Astrocyte of the cerebellum (primary cell): ENCODE data around the gene UGT1A5.

ENCODE experiments used
- DNase-seq: peaks from one replicate; pipeline ENCODE4 v3.0.0-alpha.2; 2011; ENCODE audit warnings: low read depth
- H3K4me3 ChIP-seq: 2 replicates; pipeline ENCODE4 v1.5.1; 2011; ENCODE audit warnings: mild to moderate bottlenecking, low read depth, low read length, moderate library complexity
- CTCF ChIP-seq: IDR thresholded peaks from 2 replicates; pipeline ENCODE4 v1.5.1; 2012; ENCODE audit warnings: low read length, low read depth, moderate library complexity, mild to moderate bottlenecking; ENCODE audit errors: missing control alignments
- in situ Hi-C: cut with HindIII; loops from 2 replicates; pipeline ENCODE4 v1.10.0; 2017; ENCODE audit warnings: low sequenced_read_pairs

The UGT1A5 gene

GRCh38 chr2:233821196-233821595, 108.5 kb downstream of the UGT1A5 start:
- in situ Hi-C loops = no loop called here
- TF ChIP-seq CTCF = no peak
- no peak overlapping the region for H3K4me3 ChIP-seq
- no peak for DNase-seq

DNA sequence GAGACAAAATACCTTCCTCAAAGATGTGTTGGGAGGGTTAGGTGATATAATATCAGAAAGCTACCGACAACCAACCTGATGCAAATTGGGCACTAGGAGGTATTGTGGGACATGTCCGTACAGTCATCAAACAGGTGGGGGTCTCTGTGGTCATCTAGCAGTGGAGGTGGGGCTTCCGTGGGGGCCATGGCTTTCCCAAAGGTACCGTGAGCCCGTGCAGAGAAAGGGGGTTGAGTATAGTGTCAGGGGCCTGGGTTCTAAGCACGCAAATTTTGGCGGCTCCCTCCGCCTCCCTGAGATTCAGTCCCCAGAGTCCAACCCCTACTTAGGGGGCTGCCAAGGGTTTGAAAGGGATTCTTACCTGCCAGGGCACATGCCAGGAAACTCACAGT, 109.0 kb downstream of the UGT1A5 start:
- TF ChIP-seq CTCF = no peak
- DNase-seq = no peak
- in situ Hi-C loops = no loop called here
- no peak overlapping the region for H3K4me3 ChIP-seq

GRCh38 chr2:233822101-233822771, 109.5 kb downstream of the UGT1A5 start:
- no peak overlapping the region for H3K4me3 ChIP-seq
- DNase-seq = no peak
- in situ Hi-C loops = no loop called here
- no peak for TF ChIP-seq CTCF
